K562 (cell line): Measurements from ENCODE around the gene CHN1. TPM values are rescaled to one million over a fixed set of nuclear protein-coding genes. Genes with fewer than 3 reads are reported as not detected.

Experiments used
- ATAC-seq: fragments of 200-7000 bp; cut with Tn5 transposase; 3 replicates; pipeline ENCODE4 v1.9.1; 2020; ENCODE audit warnings: moderate library complexity
- BruUV-seq: library from RNA; stranded (reverse); fragments of 400-500 nt; replicated peaks from 2 replicates; lab custom pipeline; 2021; lab: Mats Ljungman, UMichigan
- CTCF ChIA-PET: fragments of 300-600 bp; formaldehyde crosslinking; extraction: SDS; loops from one replicate; lab custom pipeline; 2021; ENCODE audit warnings: low intra/inter-chr PET ratio; lab: Yijun Ruan, JAX
- POLR2A ChIA-PET: fragments of 300-600, 350-650 bp; sonication (Branson Sonifier 250); formaldehyde crosslinking; extraction: SDS; loops from one replicate; lab custom pipeline; 2021; ENCODE audit warnings: antibody characterized with exemption, inconsistent platforms; lab: Yijun Ruan, JAX
- DNase-seq, 4 experiments: peaks; one replicate each; pipeline versions ENCODE4 v3.0.0 to v3.0.0-alpha.2; 2011 to 2018; ENCODE audit warnings: low spot score in 3 of 4, mixed read lengths in 3 of 4; ENCODE audit errors: extremely low read depth in 1 of 4
- FAIRE-seq: peaks from 2 replicates; lab custom pipeline; 2011; peaks lifted over from hg19 to GRCh38; lab: Jason Lieb, UNC
- H2AFZ ChIP-seq: 2 replicates; pipeline ENCODE4 v1.6.0; 2011; ENCODE audit warnings: low read depth, low read length, control low read depth, inconsistent platforms
- H3K27ac ChIP-seq: fragments of 200-600 bp; 3 replicates; pipeline ENCODE4 v1.8.0; 2011; ENCODE audit warnings: low read depth, mild to moderate bottlenecking, control low read depth, inconsistent platforms, low read length, moderate library complexity, mixed read lengths; ENCODE audit errors: extremely low read depth
- H3K27me3 ChIP-seq, 2 experiments: fragments of 300-600 bp in 1 of 2; 2 replicates in 1 of 2; 3 replicates in 1 of 2; pipeline versions ENCODE4 v1.6.0 to v1.8.0; 2011; ENCODE audit warnings: inconsistent platforms in 2 of 2, low read length in 2 of 2, mild to moderate bottlenecking in 1 of 2, mixed read lengths in 1 of 2, moderate library complexity in 1 of 2; ENCODE audit not compliant: control insufficient read depth in 2 of 2, insufficient read depth in 2 of 2
- H3K36me3 ChIP-seq: fragments of 300-600 bp; 3 replicates; pipeline ENCODE4 v1.8.0; 2011; ENCODE audit warnings: mild to moderate bottlenecking, low read length, inconsistent platforms; ENCODE audit not compliant: control insufficient read depth, insufficient read depth
- H3K4me1 ChIP-seq, 2 experiments: fragments of 200-600 bp in 1 of 2; replicated peaks in 1 of 2; 2 replicates in 1 of 2; 3 replicates in 1 of 2; pipeline versions ENCODE4 v1.5.1 to v1.8.0; 2011; ENCODE audit warnings: inconsistent platforms in 2 of 2, low read length in 2 of 2, mild to moderate bottlenecking in 1 of 2, mixed read lengths in 1 of 2, moderate library complexity in 1 of 2; ENCODE audit not compliant: control insufficient read depth in 2 of 2, insufficient read depth in 2 of 2
- H3K4me2 ChIP-seq: 2 replicates; pipeline ENCODE4 v1.6.1; 2011; ENCODE audit warnings: low read length, control low read depth, inconsistent platforms, mixed read lengths; ENCODE audit not compliant: insufficient read depth
- H3K4me3 ChIP-seq: fragments of 200-600 bp; sonication (generic), shearing (Covaris generic); 2 replicates; pipeline ENCODE4 v1.5.1; 2016; ENCODE audit warnings: control low read depth, inconsistent platforms
- H3K79me2 ChIP-seq: fragments of 200-600 bp; 3 replicates; pipeline ENCODE4 v1.8.0; 2011; ENCODE audit warnings: low read length, inconsistent platforms; ENCODE audit not compliant: control insufficient read depth, insufficient read depth
- H3K9ac ChIP-seq, 2 experiments: 2 replicates each; pipeline versions ENCODE4 v1.6.0 to v1.6.1; 2011; ENCODE audit warnings: low read depth in 2 of 2, low read length in 2 of 2, control low read depth in 1 of 2, inconsistent platforms in 1 of 2, mild to moderate bottlenecking in 1 of 2, mixed read lengths in 1 of 2; ENCODE audit not compliant: insufficient read depth in 1 of 2
- H3K9me1 ChIP-seq: one replicate; pipeline ENCODE4 v1.6.0; 2011; ENCODE audit warnings: inconsistent platforms, mild to moderate bottlenecking, low read length, moderate library complexity; ENCODE audit not compliant: control insufficient read depth, insufficient read depth
- H3K9me3 ChIP-seq: replicated peaks from 2 replicates; pipeline ENCODE4 v1.5.1; 2011; ENCODE audit warnings: low read depth, low read length, inconsistent platforms; ENCODE audit not compliant: control insufficient read depth, insufficient read depth
- H4K20me1 ChIP-seq: replicated peaks from 2 replicates; pipeline ENCODE4 v1.6.1; 2011; ENCODE audit warnings: low read length, inconsistent platforms, mixed read lengths; ENCODE audit not compliant: control insufficient read depth, insufficient read depth
- FUS ChIP-seq: fragments of 200-400 bp; formaldehyde crosslinking; optimal IDR thresholded peaks from 2 replicates; pipeline ENCODE3; 2017; ENCODE audit warnings: low read depth, low read length
- GATAD2B ChIP-seq: fragments of 450-650 bp; IDR thresholded peaks from 2 replicates; pipeline ENCODE4 v1.6.1; 2017; ENCODE audit warnings: mild to moderate bottlenecking, borderline replicate concordance
- MAZ ChIP-seq, 2 experiments: fragments of 450-650 bp in 1 of 2; sonication (generic) in 1 of 2; formaldehyde crosslinking; IDR thresholded peaks in 1 of 2; conservative IDR thresholded peaks in 1 of 2; 2 replicates each; pipeline versions ENCODE4 v1.4.0 to v1.5.0; 2020; ENCODE audit warnings: mild to moderate bottlenecking in 1 of 2, missing genetic modification reagents in 1 of 2
- NR4A1 ChIP-seq, 2 experiments: fragments of 250-450 bp in 1 of 2; fragments of 450-650 bp in 1 of 2; sonication (Bioruptor Pico) in 1 of 2; IDR thresholded peaks; 2 replicates each; pipeline versions ENCODE4 v1.4.0 to v1.6.1; 2016 to 2020; ENCODE audit warnings: mild to moderate bottlenecking in 2 of 2, missing compliant biosample characterization in 1 of 2, missing genetic modification characterization in 1 of 2, moderate library complexity in 1 of 2
- NUFIP1 ChIP-seq: fragments of 450-650 bp; IDR thresholded peaks from 2 replicates; pipeline ENCODE4 v1.6.1; 2018; ENCODE audit not compliant: partially characterized antibody
- PBX2 ChIP-seq, 2 experiments: IDR thresholded peaks in 1 of 2; conservative IDR thresholded peaks in 1 of 2; 2 replicates each; pipeline ENCODE4 v1.6.1; 2016; ENCODE audit warnings: low read depth in 2 of 2, mild to moderate bottlenecking in 1 of 2, missing compliant biosample characterization in 1 of 2, missing genetic modification characterization in 1 of 2, moderate library complexity in 1 of 2
- RAD51 ChIP-seq: fragments of 450-650 bp; IDR thresholded peaks from 2 replicates; pipeline ENCODE4 v1.7.1; 2016; ENCODE audit warnings: low read depth, mild to moderate bottlenecking, borderline replicate concordance
- RNF2 ChIP-seq: sonication (generic); IDR thresholded peaks from 2 replicates; pipeline ENCODE4 v1.6.1; 2016
- SUPT5H ChIP-seq: fragments of 450-650 bp; IDR thresholded peaks from 2 replicates; pipeline ENCODE4 v1.6.1; 2016
- ZNF174 ChIP-seq: fragments of 250-450 bp; sonication (Bioruptor Pico); IDR thresholded peaks from 2 replicates; pipeline ENCODE4 v1.4.0; 2020; ENCODE audit warnings: mild to moderate bottlenecking
- ZNF175 ChIP-seq: fragments of 200-800 bp; sonication (Bioruptor generic); IDR thresholded peaks from 2 replicates; pipeline ENCODE4 v1.6.1; 2016; ENCODE audit warnings: low read depth, mild to moderate bottlenecking, missing genetic modification characterization, missing compliant biosample characterization
- WGBS: fragments of 100-300 bp; shearing (Covaris generic); methylation state at CpG from one replicate; pipeline ENCODE4 v1.1.6; 2016; ENCODE audit warnings: low coverage, mixed read lengths; ENCODE audit not compliant: insufficient coverage; ENCODE audit errors: missing lambda C conversion rate; 5-methylcytosine and 5-hydroxymethylcytosine counted together
- in situ Hi-C: fragments of 300-500 bp; cut with MboI; formaldehyde crosslinking; loops from 4 replicates; pipeline ENCODE4 v1.15.0; 2018; ENCODE audit warnings: inconsistent platforms, mixed read lengths
- intact Hi-C: fragments of 100-400 bp; cut with micrococcal nuclease; formaldehyde crosslinking; loops from 2 replicates; pipeline ENCODE4 v1.14.2; 2022
- polyA plus RNA-seq, 8 experiments: library from polyadenylated mRNA; depleted of rRNA in 4 of 8; stranded (reverse) in 5 of 8; unstranded in 3 of 8; fragments of >200 nt; fragmentation: Nextera tagmentation in 2 of 8; fragmentation: Illumina TruSeq in 1 of 8; extraction: Ambion mirVana in 2 of 8; extraction: Trizol in 1 of 8; gene quantifications; 2 replicates each; pipeline versions ENCODE4 v1.2.1 to v1.2.3, GENCODE V29; 2011 to 2014; ENCODE audit warnings: inconsistent platforms in 1 of 8, missing spikeins in 1 of 8
- total RNA-seq, 7 experiments: library from RNA; depleted of rRNA in 6 of 7; stranded (reverse); fragments of >200 nt in 6 of 7; fragmentation: Illumina TruSeq in 2 of 7; extraction: Trizol in 2 of 7; gene quantifications; 2 replicates each; pipeline versions ENCODE4 v1.2.1 to v1.2.3, GENCODE V29; 2011 to 2021; ENCODE audit warnings: low replicate concordance in 1 of 7

The CHN1 gene
- total and polyA plus RNA-seq, 9 of the 15 experiments (the other 6 are each of a cell fraction or from before 2014, with no cell fraction given), result 0.17 to 2.0 (median 0.87) TPM

- Histone ChIP-seq H3K4me1 (no peaks in the 10 kb centered on the region), H3K36me3 (no peaks in the 10 kb centered on the region), H4K20me1 (no peaks in the 10 kb centered on the region), H3K79me2 (no peaks in the 10 kb centered on the region)
- DNase-seq, result no peak
- 0% methylated on average over 3 of the region's 3 CpGs for WGBS
- CTCF ChIA-PET, result no interaction called here
- TF ChIP-seq PBX2 (CRISPR knock-in tag; IDR thresholded peaks at IDR 0.05; ENCODE audit: low read depth) (no peak), PBX2 (tag; conservative IDR thresholded peaks at IDR 0.05; ENCODE audit: low read depth) (no peak), MAZ (CRISPR knock-in tag; conservative IDR thresholded peaks at IDR 0.05 in 1 of 2, IDR thresholded peaks at IDR 0.05 in 1 of 2) (no peak), RNF2 (no peak), NR4A1 (CRISPR knock-in tag; IDR thresholded peaks at IDR 0.05) (no peak), NR4A1 (tag; IDR thresholded peaks at IDR 0.05) (no peak), FUS (no peak), ZNF175 (no peak), RAD51 (no peak), SUPT5H (no peak), ZNF174 (CRISPR knock-in tag) (no peak), NUFIP1 (no peak), GATAD2B (no peak)
- TF ChIP-seq, all 486 proteins: peak for 0
- Histone ChIP-seq H3K4me3 (no peak overlapping the region), H3K9me1 (no peaks in the 10 kb centered on the region), H3K27me3 (peaks cover 3 to 6% of the 10 kb centered on the region in 2 experiments; a peak in 3 of 5 replicates), H3K9me3 (no peaks in the 10 kb centered on the region), H3K4me2 (no peak overlapping the region), H2AFZ (no peak overlapping the region), H3K27ac (no peak overlapping the region), H3K9ac (no peak overlapping the region)
- ATAC-seq (no peak), FAIRE-seq (no peak)
- intact Hi-C loops, result no loop called here
- no TSS peak for BruUV-seq
- POLR2A ChIA-PET, result no interaction called here
- in situ Hi-C loops, result no loop called here
Observed at GRCh38 chr2:174945601-174946260, 59.5 kb downstream of the CHN1 start.
